ENCODE measurements around the gene TBRG4.

TBRG4 gene

GRCh38 chr7:45140827-45141226 lies 29.3 kb upstream of the TBRG4 start:
- DNase-seq, result no peak

DNA sequence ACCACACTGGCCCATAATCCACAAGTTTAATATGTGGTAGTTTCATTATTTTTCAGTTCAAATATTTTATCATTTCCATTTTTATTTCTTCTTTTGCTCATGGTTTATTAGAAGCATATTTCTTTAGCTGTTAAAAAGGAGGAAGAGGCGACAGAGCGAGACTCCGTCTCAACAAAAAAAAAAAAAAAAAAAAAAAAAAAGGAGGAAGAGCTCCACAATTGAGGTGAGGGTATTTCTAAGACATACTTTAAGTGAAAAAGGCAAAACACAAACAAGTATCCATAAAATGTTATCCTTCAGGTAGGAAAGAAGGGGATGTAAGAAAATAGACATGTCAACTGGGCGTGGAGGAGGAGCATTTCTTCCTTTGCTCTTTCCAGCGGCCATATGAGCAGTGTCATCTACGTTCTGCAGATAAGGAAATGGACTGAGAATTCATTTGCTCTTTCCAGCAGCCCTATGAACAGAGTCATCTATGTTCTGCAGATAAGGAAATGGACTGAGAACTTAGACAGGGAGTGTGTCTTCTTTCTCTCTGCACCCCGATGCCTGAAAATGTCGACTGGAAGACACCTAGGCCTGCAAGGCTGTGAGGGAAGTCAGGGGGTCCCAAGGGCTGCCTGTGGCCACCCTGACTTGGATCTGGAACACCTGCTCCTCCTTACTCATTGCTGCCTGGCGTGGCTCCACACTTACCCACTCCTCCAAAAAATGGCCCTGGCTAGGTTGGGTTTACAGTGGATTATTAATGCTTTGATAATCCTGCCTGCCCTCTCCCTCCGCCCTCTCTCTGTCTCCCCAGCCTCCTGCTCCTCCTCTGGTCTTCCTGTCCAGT lies 27.2 kb upstream of the TBRG4 start:
- no peak for DNase-seq

DNA sequence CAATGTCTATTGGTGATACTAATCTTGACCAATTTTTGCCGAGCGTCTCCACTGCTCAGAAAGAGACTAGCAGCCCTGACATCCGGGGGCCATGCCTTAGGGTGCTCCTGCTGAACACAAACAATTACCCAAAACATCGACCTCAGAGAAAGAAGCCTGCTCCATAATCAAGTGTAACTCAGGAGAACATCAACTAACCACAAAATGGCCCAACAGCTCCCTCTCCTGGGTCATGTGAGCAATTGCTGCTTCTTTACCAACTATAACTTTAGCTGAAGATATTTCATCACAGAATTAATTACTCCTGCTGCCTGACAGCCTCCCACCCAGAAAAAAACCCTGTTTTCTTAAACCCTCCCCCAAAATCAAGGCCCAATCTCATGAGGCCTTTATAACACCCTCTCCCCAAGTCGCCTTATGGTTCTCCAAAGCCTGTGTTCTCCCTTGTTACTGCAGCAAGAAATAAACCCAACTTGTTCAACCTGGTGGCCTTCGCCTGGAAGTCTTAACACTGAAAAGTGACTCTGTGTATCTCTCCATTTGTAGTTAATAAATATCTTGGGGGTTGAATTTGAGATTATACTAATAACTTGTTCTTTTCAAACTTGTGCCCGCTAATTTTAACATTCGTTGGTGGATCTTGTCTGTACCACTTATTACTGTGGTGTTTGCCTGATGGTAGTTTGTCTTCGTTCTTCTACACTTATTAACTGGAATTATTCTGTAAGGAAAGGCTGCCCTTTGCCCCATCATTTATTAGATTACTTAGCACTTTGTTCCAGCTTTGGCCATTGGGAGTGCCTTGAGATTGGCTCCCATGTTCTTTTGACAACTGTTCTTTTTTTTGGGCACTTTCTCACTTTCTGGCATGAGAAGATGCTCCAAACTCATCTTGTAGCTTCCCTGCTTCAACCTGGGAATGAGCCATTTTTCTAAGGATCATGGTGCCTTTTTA lies 24.9 kb upstream of the TBRG4 start:
- peak; percentile 80 to 88 (median 84) for DNase-seq

DNA sequence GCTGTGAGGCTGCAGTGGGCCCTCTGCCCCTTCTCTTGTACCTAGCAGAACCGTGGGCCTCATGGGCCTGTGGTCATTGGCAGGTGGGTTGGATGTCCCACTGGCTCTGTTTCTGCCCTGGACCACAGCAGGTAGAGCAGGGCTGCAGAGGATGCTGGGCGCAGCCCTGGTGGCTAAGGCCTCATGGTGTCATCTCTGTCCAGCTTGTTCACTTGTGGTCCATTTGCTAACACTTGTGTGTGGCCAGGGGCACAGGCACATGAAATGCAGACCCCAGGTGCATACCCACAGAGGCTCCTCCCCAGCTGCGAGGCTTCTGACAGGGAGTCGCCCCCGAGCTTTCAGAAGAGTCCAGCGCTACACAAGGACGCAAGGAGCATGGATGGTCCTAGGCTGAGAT lies 22.4 kb upstream of the TBRG4 start:
- no peak for DNase-seq

DNA sequence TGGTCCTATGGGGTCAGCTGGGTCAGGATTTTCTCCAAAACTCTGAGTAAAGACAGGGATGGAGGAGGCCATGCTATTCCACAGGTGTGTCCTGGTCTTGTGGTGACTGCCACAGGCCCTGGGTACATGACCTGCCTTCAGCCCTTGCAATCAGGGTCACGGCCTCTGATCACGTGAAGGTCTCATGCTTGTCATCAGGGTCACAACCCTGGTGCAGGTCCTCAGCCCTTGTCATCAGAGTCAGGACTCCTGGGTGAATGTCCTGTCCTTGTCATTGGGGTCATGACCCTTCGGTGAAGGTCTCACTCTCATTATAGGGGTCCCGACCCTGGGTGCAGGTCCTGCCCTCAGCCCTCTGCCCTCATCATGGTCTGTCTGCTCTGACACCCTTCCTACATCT lies 21.9 kb upstream of the TBRG4 start:
- no peak for DNase-seq

DNA sequence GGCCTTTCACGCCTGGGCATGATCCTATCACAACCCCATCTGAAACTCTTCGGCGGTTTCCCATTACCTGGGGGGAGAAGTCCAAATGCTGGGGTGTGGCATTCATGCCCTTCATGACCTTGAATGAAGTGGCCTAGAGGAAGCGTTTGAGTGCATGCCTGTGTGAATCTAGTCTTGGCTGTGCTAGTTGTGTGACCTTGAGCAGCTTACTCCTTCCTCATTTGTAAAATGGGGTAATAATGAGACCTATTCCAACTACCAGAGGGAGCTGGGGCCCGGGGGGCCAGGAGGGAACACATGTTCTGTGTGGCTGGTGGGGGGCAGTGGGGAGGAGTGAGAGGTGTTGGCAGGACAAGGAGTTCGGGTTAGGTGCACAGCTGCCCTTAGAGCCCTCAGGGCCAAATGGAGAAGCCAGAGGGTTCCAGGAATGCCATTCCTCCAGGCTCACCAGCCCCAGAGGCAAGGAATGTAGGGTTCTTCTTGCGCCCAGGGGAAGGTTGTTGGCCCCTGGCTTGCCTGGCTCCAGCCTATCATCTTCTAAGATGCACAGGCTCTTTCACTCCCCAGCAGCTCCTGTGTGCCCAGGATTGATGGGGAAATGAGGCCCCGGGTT lies 21.3 kb upstream of the TBRG4 start:
- no peak for DNase-seq

DNA sequence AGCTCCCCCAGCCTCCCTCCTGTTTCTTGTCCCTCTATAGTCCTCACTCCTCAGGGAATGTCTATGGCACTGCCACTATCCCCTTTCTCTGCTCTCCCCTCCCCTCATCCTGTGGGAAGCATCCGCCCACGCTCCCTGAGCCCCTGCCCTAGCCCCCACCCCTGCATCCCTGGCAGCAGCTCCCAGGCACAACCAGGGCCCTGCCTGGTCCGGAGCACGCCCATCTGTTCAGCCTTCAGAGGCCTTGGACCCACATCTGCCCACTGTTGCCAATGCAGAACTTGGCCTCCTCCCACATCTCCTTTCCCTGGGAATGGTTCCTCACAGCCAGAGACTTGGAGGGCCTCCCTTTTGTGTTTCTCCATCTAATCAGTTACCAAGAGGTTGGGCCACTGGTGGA lies 20.4 kb upstream of the TBRG4 start:
- DNase-seq, result no peak

DNA sequence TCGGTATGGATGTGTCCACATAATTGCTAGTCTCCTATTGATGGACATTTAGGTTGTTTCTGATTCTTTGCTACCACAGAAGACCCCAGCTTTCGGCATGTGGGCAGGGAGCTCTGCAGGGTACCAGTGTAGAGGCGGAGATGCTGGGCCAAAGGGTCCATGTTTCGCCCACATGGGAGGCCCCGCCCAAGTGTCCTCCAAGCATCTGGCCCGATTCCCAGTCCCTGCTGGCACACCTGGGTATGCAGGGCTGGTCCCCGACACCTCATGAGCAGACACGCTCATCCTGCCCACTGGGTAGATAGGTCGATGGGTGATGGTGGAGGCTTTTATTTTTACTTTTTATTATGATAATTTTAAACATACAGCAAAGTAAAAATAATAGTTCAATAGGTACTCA lies 19.4 kb upstream of the TBRG4 start:
- no peak for DNase-seq

GRCh38 chr7:45129906-45130305 lies 18.4 kb upstream of the TBRG4 start:
- DNase-seq, result no peak

- DNase-seq, result no peak
Measured at GRCh38 chr7:45129181-45129800, 17.8 kb upstream of the TBRG4 start.

DNA sequence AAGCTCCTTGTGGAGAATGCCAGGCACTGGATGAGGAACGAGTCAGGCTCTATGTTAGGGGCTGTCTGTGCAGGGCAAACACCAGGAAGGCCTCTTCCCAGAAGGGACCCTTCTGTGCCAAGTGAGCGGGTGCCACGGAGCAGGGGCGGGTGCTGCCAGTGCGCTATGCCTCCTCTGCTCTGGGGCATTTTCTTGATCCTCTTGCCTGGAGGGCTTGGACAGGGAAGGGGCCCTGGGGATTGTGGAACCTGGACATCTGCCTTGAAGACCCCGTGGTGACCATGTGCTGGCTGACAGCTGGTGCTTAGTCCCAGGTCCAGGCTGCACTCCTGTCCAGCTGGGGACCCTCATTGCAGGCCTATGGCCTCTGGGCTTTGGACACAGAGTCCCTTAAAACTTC lies 15.4 kb upstream of the TBRG4 start:
- DNase-seq, result no peak

DNA sequence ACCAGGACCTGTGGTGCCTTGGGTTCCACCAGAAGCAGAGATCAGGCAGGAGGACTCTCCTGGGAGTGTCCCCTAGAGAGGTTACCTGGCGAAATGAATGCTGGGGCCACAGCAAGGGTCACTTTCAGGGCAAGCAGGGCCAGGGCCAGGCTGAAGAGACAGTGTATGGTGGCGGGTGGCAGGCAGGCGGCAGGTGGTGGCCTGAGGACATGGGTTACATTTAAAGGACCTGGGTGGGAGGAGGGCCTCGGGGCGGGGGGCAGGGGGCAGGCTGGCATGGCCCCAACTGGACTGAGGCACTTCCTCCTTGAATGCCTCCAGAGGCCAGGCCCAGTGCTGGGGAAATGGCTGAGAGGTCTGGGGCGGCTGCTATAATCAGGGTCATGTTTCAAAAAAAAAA lies 14.7 kb upstream of the TBRG4 start:
- DNase-seq, result no peak

- DNase-seq, result no peak
Measured at GRCh38 chr7:45125193-45125904, 13.9 kb upstream of the TBRG4 start.

DNA sequence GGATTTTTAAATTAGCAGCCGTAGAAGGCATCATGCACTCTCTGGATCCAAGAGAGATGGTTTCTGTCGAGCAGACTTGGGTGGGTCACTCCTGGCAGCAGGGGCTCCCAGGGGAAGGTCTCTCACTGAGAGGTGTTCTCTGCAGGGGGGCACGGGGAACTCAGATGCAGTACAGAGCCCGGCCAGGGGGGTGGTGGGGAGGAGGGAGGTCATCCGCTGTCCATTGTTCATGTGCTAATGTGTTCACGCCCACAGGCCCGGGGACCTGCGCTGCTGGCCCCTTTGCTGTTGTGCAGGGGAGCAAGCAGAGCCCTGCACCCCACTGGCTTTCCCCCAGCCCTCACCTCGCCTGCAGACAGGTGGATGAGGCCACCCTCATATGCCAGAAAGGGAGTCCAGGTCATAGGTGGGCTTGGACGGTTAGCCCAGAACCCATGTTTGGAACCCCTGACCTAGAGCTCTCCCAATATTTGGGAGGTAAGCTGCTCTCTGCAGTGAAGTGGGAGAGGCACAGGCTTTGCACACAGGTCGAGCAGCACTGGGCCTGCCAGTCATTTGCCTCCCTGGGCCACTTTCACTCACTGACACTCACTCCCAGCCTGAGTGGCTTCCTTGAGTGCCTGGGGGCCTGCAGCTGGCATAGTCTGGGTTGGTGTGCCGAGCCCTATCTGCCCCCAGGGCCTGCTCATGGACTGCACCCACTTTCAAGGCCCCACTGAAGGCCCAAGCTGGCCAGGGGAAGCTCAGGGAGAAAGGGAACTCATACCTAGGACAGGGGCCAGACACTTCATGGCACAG lies 12.6 kb upstream of the TBRG4 start:
- DNase-seq, result no peak

DNA sequence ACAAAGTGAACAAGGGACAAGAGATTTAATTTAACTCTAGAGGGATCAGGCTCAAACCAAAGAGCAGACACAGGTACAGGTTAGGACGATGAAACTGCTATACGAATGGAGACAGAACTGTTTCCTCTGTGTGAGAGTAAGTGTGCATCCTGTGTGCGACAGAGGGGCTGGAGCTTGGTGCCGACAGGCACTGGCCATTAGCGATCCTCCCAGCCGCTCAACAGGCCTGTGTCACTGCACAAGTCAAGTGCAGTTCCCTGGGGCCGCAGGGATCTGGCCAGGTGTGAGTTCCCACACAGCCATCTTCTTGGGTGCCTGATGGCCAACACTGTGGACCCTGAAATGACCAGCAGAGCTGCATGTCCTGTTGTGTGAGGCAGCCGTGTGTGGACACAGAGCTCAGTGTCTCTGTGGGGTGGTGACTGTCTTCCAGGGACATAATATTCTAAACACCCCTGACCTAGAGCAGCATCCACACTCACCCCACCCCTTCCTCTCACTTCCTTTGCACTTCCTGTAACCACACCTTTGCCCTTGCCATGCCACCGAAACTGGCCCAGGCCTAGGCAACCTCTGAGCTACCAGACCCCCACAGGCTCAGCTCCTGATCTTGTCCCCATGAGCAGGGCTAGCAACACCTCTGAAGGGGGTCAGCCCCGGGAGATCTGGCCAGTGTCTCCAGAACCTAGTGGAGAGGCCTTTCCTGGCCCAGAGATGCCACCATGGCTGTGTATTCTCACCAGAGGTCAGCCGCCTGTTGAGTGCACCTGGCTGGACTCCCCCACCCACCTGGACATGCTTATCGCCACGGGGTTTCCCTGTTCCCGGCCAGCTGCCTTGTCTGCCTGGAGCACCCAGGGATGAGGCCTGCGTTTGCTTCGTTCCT lies 11.7 kb upstream of the TBRG4 start:
- no peak for DNase-seq

DNA sequence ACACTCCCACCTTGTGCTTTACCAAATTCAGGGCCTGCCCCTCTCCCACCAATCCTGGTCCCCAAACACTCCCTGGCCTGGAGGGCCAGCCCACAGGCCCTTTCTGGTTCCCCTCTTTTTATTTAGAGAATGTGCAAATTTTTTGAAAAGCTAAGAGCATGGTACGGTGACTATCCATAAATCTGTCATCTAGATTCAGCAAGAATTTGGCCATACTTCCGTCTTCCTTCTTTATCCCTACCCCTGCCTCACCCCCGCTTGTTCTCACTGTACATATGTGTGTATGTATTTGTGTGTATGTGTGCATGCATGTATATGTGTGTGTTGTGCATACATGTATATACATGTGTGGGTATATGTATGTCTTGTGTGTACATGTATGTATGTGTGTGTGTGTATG lies 8.1 kb upstream of the TBRG4 start:
- no peak for DNase-seq

- no peak for DNase-seq
Measured at GRCh38 chr7:45118889-45119331, 7.4 kb upstream of the TBRG4 start.

GRCh38 chr7:45118292-45118691 lies 6.8 kb upstream of the TBRG4 start:
- no peak for DNase-seq

- no peak for DNase-seq
Measured at GRCh38 chr7:45117582-45117981, 6.1 kb upstream of the TBRG4 start.

- no peak for DNase-seq
Measured at GRCh38 chr7:45116048-45116447, 4.6 kb upstream of the TBRG4 start.

All from suppressor macrophage treated with lipopolysaccharide for 1 hour (primary cell).